HG03439 (cell line): Measurements from ENCODE around the gene HIRA.
"Not testable (repeated sequence)": the region's sequence is repeated elsewhere in the genome, so short reads cannot be mapped to it uniquely, and the experiment has no call there.

Source experiments
- ATAC-seq: cut with Tn5 transposase; IDR thresholded peaks from one replicate; pipeline ENCODE4 v1.9.1; 2021; ENCODE audit warnings: mild to moderate bottlenecking, moderate library complexity; ENCODE audit not compliant: unreplicated experiment

The HIRA gene

DNA sequence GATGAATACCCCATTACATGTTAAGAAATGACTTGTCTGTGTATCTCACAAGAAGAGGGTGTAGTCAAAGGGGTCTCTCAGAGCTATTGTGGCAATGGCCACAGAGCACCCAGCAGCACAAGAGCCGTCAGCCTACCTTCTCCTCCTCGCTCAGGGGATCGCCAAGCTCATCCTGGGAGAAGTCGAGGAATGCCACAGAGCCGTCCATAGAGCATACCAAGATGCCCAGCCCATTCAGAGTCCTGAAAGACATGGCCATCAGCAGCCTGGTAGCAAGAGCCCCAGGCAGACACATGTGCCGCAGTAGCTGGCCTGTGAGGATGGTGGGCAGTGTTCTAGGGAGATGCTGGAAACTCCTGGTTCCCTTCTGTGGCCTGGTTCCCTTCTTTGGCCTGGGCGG lies 44.0 kb downstream of the HIRA start:
- ATAC-seq: no peak

DNA sequence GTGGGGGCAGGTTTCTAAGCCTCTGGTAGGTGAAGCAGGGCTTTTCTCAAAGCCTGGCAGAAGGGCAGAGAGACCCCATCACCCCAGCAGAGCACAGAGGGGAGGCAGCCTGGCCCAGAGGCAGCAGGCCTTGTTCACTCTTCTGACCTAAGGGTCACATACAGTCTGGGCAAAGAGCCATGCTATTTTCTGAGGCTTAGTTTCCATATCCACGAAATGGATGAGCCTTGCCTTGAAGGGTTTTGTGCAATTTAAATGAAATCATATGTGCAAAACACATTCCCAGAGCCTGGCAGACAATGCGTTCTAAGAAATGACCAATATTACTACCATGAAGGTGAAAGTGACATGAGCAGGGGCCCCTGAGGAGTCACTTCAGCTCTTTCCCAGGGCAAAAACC lies 44.5 kb downstream of the HIRA start:
- ATAC-seq: no peak

- no peak for ATAC-seq
These were observed 45.3 kb downstream of the HIRA start for GRCh38 chr22:19386248-19386647.

- ATAC-seq: no peak
These were observed 46.2 kb downstream of the HIRA start for GRCh38 chr22:19385221-19385906.

DNA sequence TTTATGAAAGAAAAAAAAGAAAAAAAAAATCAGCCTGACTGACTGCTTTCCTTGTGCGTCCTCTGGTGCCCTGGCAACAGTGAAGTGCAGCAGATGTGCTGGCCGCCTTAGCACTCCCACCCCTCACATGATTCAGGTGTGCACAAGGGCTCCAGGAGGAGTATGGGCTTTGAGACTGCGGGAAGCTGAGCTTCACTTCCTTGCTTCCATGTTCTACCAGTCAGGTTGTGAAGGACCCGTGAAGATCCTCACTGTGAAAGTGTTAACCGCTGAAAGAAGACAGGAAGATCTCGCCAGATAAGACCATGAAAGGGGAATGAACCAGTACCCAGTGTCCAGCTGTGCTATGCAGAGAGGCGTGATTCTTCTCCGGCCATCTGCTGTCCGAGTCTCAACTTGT lies 48.2 kb downstream of the HIRA start:
- ATAC-seq: no peak

DNA sequence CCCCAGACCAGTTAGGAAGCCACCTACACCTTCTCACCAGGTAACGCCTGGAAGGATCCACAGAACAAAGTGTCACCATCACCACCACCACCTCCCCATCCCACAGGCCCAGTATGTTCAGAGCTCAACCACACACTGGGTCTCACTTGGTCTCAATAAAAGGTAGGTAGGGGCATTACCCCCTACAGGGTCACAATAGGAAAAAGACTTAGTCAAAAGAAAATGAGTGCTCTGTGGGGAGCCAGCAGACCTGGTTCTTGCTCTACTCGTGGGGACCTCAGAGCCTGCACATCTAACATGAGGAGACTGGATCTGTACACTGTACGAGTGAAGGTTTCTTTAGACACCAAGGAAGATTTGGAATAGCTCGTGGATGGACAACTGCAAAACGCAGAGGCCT lies 49.3 kb downstream of the HIRA start:
- no peak for ATAC-seq

GRCh38 chr22:19378344-19378674 lies 53.2 kb downstream of the HIRA start:
- ATAC-seq: no peak

DNA sequence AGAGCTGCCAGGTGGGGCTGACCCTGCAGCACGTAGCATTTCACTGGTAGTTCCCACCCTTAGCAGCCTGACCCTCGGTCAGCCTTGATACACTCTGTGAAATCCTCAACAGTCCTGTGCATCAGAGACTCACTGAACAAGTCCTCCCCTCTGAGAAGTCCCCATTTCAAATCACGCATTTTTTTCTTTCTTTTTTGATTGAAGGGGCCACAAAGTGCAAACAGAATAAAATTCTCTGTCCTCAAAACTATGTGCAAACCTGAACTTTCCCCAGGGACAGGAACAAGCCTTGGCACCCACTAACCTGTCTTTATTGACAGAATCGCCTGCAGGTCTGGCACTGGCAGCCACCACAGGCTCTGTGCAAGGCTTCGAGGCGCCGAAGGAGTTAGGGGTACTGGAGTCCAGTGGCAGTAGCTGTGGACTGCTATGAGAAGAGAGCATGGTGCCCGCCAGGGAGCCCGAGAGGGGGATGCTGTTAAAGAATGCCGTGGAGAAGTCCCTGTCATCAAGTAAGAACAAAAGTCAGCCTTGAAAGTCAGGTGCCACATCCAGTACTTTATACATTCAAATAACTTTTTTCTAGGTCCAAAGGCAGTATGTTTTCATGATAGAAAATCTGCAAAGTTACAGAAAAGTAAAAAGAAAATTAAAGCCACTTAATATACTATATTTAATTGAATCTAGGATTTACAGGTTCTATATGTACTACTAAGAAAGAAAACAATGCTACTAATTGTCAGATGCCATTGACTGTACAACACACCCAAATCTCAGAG lies 53.8 kb downstream of the HIRA start:
- ATAC-seq: no peak

GRCh38 chr22:19376971-19377370 lies 54.6 kb downstream of the HIRA start:
- no peak for ATAC-seq

DNA sequence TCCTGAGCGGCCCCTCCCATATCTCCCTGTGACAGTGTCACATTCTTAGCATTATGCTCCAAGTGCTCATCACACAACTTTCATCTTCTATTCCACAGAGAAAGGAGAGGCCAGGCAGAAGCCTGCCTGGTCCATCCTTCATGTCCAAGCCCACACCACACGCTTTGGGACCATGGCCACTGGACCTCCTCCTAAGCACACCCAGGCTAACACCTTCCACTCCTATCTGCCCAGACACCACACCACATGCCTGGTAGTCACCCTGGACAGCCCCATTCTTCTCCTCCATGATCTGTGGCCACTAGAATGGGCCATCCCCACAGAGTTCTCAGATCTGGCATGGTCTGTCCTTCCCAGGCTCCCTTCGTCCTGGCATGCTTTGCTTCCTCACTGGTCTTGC lies 55.3 kb downstream of the HIRA start:
- ATAC-seq: no peak

DNA sequence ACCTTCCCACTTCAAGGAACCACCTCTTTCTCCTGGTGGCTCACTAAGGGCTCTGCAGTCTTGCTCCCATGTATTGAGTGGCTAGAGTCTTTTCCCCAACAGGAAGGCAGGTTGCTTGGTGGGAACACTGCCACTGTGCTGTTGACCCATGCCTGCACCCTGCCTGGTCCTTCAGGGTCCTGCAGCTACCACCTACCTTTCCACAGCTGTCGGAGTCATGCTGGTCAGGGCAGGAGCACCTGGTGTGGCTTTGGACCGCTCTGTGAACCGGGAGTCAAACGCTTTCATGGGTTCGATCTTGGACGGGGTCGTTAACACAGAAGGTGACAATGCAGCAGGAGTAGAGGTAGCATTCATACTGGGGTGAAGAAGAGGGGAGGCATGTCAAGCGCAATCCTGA lies 56.1 kb downstream of the HIRA start:
- no peak for ATAC-seq

- ATAC-seq: no peak
These were observed 57.1 kb downstream of the HIRA start for GRCh38 chr22:19374410-19374809.

- no peak for ATAC-seq
These were observed 58.1 kb downstream of the HIRA start for GRCh38 chr22:19373450-19373849.

DNA sequence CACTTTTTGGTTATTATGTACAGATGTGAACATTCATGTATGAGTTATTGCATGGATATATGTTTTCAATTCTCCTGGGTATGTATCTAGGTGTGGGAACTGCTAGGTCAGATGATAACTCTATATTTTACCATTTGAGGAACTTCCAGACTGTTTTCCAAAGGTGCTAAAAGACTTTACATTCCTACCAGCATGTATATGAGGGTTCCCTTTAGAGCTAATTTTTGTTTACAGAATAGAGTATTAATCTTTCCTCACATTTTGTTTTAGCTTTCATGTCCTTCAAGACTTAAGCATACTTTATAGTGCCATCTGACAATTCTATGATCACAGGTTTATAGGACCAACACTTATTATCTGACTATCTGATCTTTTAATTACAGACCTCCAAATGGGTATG lies 59.6 kb downstream of the HIRA start:
- no peak for ATAC-seq

DNA sequence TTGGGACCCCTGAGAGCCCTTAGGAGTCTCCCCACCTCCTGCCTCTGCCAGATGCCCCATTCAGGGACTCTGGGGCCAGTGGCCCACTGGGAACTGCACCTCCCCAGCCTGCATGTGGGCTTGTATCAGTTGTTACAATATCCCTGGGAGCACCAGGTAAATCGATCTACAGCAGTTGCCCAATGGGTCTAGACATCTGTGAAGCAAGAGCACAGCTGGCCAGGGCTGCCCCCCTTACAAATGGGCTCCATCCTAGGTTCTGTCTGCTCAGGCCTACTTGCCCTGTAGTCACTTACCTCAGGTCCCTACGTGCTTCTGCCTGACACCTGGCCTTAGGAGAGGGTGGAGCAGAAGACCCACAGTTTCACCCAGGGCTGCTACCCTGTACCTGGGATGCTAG lies 62.7 kb downstream of the HIRA start:
- no peak for ATAC-seq

DNA sequence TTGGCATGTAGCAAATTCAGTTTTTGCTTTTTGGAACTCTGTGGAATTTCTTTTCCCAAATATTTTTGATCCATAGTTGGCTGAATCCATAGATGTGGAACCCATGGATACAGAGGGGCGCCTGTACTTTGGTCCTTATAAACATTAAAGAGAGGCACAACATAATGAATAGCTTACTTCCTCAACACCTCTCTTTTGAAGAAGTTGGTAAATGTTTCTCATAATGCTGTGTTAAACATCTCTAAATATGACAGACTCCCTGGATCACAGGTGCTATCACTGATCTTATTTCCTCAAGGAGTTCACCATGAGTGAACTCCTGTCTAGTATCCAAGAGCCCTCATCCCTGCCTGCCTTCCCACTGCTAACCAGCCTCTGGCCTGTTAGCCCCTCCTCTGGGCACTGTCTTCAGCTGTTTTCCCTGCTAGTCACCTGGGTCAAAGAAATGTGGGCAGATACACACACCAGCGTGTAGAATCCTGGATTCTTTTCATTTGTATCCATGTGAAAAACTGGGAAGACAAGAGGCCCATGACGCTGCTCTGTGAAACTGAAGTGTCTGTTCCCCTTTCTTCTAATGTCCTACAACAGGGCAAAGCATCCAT lies 63.7 kb downstream of the HIRA start:
- no peak for ATAC-seq

- ATAC-seq: not testable (repeated sequence)
These were observed 68.0 kb downstream of the HIRA start for GRCh38 chr22:19363541-19363940.

GRCh38 chr22:19361501-19362103 lies 69.9 kb downstream of the HIRA start:
- peak; percentile 69 for ATAC-seq

- no peak for ATAC-seq
These were observed 70.7 kb downstream of the HIRA start for GRCh38 chr22:19360862-19361261.

- ATAC-seq: no peak
These were observed 71.2 kb downstream of the HIRA start for GRCh38 chr22:19360300-19360792.

GRCh38 chr22:19359554-19360299 lies 71.8 kb downstream of the HIRA start:
- ATAC-seq: no peak
